HG03342 (cell line): ENCODE results near the gene UBTFL1.
"Not testable (repeated sequence)": the region's sequence is repeated elsewhere in the genome, so short reads cannot be mapped to it uniquely, and the experiment has no call there.

Experiments used
- ATAC-seq: cut with Tn5 transposase; IDR thresholded peaks from one replicate; pipeline ENCODE4 v1.9.1; 2021; ENCODE audit warnings: mild to moderate bottlenecking, moderate library complexity; ENCODE audit not compliant: unreplicated experiment

Gene UBTFL1

GRCh38 chr11:90085650-90086049 is at the start of gene UBTFL1:
Gene UBTFL1 (plus strand): TSS chr11:90085950. CDS start chr11:90085950, 0 bp downstream.
- ATAC-seq = not testable (repeated sequence)

- ATAC-seq = not testable (repeated sequence)
Measured at GRCh38 chr11:90051591-90052209, 34.0 kb upstream of the UBTFL1 start.

GRCh38 chr11:90052311-90052710 is 33.4 kb upstream of the UBTFL1 start:
- ATAC-seq = not testable (repeated sequence)

GRCh38 chr11:90053545-90053944 is 32.2 kb upstream of the UBTFL1 start:
- not testable (repeated sequence) for ATAC-seq

- not testable (repeated sequence) for ATAC-seq
Measured at GRCh38 chr11:90088731-90089130, 3.0 kb downstream of the UBTFL1 start.

GRCh38 chr11:90095230-90095924 is 9.6 kb downstream of the UBTFL1 start:
- ATAC-seq = not testable (repeated sequence)

GRCh38 chr11:90098261-90098660 is 12.5 kb downstream of the UBTFL1 start:
- not testable (repeated sequence) for ATAC-seq

- no peak for ATAC-seq
Measured at GRCh38 chr11:90100431-90100830, 14.7 kb downstream of the UBTFL1 start.

GRCh38 chr11:90113541-90113940 is 27.8 kb downstream of the UBTFL1 start:
- ATAC-seq = no peak

GRCh38 chr11:90120191-90120590 is 34.4 kb downstream of the UBTFL1 start:
- ATAC-seq = no peak

- ATAC-seq = no peak
Measured at GRCh38 chr11:90124371-90124770, 38.6 kb downstream of the UBTFL1 start.

GRCh38 chr11:90124946-90125345 is 39.2 kb downstream of the UBTFL1 start:
- ATAC-seq = no peak

- no peak for ATAC-seq
Measured at GRCh38 chr11:90133560-90134477, 48.1 kb downstream of the UBTFL1 start.

GRCh38 chr11:90134478-90135003 is 48.8 kb downstream of the UBTFL1 start, which contains the start of gene NAALAD2:
Gene NAALAD2 (plus strand): TSS chr11:90134663. CDS start chr11:90134759, 96 bp downstream.
- ATAC-seq = peak; percentile 58

- ATAC-seq = no peak
Measured at GRCh38 chr11:90135016-90135415, 49.3 kb downstream of the UBTFL1 start.
